ENCODE results near the gene CSMD2.

GRCh38 chr1:33666616-33667015 lies 498.4 kb downstream of the CSMD2 start:
- TF ChIP-seq POLR2A (IDR thresholded peaks at IDR 0.05; ENCODE audit: low read depth, low read length) (no peak), POLR2AphosphoS5 (IDR thresholded peaks at IDR 0.05; ENCODE audit: low read depth, low read length) (no peak)

Measured in GM12892 (cell line).